ENCODE data around the gene GRIN3A. TPM values are rescaled to one million over a fixed set of nuclear protein-coding genes. Genes with fewer than 3 reads are reported as not detected.

GRIN3A gene
- total RNA-seq, 6 donors from 2014 or later, result 0.06 to 0.10 (median 0.07) TPM; not detected in 3

DNA sequence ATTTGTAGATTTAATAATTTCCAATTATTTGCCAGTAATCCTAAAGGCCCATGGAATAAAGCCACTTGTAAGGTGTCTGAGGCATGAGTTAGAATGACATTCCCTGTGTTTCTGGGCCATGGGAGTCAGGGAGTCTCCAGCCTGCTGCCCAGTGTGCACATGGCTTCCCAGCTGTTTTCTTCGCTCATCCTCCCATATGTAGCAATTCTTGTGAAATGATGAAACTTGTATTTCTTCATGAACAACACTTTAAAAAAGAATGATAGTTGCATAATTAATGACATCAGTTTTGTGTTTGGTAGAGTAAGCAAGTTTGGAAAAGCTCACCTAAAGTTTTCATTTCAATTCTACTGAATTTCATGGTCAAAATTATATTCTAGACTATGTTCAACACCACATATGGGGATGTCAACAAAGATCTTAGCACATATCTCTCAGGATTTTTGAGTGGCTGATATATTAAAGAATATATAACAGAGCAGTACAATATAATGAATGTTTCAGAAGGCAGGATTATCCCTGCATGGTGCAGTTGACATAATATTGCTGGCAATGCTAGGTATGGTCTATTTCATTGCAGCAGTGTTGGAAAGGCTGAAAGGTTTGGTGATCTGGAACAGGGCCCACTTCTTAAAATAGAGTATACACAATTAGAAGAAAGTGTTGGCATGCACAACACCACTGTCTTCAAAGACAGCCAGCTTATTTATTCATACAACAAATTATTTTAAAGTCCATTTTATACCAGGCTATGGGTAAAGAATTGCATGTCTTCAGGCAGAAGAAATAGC lies 44.7 kb downstream of the GRIN3A start:
- TF ChIP-seq POLR2AphosphoS5 (IDR thresholded peaks at IDR 0.05) (no peak), EP300 (IDR thresholded peaks at IDR 0.05) (no peak), POLR2A (IDR thresholded peaks at IDR 0.05) (no peak)
- TF ChIP-seq, protein P1, sequence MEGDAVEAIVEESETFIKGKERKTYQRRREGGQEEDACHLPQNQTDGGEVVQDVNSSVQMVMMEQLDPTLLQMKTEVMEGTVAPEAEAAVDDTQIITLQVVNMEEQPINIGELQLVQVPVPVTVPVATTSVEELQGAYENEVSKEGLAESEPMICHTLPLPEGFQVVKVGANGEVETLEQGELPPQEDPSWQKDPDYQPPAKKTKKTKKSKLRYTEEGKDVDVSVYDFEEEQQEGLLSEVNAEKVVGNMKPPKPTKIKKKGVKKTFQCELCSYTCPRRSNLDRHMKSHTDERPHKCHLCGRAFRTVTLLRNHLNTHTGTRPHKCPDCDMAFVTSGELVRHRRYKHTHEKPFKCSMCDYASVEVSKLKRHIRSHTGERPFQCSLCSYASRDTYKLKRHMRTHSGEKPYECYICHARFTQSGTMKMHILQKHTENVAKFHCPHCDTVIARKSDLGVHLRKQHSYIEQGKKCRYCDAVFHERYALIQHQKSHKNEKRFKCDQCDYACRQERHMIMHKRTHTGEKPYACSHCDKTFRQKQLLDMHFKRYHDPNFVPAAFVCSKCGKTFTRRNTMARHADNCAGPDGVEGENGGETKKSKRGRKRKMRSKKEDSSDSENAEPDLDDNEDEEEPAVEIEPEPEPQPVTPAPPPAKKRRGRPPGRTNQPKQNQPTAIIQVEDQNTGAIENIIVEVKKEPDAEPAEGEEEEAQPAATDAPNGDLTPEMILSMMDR (IDR thresholded peaks at IDR 0.05), result no peak
- Histone ChIP-seq H3K27me3 (no peaks in the 10 kb centered on the region), H3K4me3 (no peak overlapping the region), H3K27ac (no peak overlapping the region), H3K4me1 (no peaks in the 10 kb centered on the region), H3K9me3 (no peaks in the 10 kb centered on the region), H3K36me3 (no peaks in the 10 kb centered on the region)
- no peak for ATAC-seq (ENCODE audit: low FRiP score in 2 of 2)
- no peak for DNase-seq
- WGBS, 2 donors, result 38 to 72% methylated on average over 1 of the region's 1 CpG

DNA sequence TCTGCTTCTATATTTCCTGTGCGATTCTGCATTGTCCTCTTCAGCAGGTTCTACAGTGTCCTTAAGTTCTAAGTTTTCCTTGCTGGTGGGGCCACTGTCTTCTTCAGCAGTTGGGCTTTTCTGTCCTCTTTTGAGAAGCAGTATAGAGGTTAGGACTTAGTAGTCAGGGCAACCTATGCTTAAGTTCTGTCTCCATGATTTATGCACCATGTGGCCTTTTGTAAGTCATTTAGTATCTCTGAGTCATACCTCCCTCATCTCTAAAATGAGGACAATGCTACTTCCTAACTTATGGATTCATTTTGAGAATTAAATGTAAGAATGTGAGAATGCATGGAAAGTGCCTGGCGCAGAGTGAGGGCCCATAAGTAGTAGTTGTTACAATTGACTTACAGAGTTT lies 46.8 kb downstream of the GRIN3A start:
- H3K27ac ChIP-seq, result no peak overlapping the region
- 95 to 98% methylated on average over 2 of the region's 2 CpGs for WGBS, 2 donors
- ATAC-seq (ENCODE audit: low FRiP score in 2 of 2), result no peak

DNA sequence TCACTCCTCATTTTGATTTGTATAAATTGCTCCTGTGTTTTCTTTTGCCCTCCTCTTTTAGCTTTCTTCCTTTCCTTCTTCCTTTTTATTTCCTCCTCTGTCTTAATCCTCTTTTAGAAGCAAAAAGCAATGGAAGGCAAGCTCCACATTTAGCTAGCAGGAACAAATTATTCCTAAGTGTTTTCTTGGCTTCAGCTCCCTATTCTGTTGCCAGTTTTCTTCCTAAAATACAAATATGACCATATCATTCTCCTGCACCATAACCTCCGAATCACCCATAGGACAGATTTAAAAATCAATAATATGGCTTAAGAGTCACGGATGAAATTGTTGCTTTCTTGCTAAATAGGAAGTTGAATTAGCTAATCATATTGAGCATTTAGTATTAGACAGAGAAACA lies 49.4 kb downstream of the GRIN3A start:
- WGBS, 2 donors, result 55 to 56% methylated on average over 2 of the region's 2 CpGs
- H3K36me3 ChIP-seq, result no peaks in the 10 kb centered on the region
- no peak for DNase-seq
- no peak overlapping the region for H3K4me3 ChIP-seq
- H3K9me3 ChIP-seq, result no peaks in the 10 kb centered on the region
- H3K4me1 ChIP-seq, result no peaks in the 10 kb centered on the region
- H3K27ac ChIP-seq, result no peak overlapping the region
- no peak for ATAC-seq (ENCODE audit: low FRiP score in 2 of 2)
- H3K27me3 ChIP-seq, result no peaks in the 10 kb centered on the region
- TF ChIP-seq POLR2AphosphoS5 (IDR thresholded peaks at IDR 0.05) (no peak), POLR2A (IDR thresholded peaks at IDR 0.05) (no peak), EP300 (IDR thresholded peaks at IDR 0.05) (no peak)
- TF ChIP-seq, protein P1 (IDR thresholded peaks at IDR 0.05), result no peak

More for the DNA sequence above, 46.8 kb downstream of the GRIN3A start:
- H3K9me3 ChIP-seq, result no peaks in the 10 kb centered on the region
- H3K27me3 ChIP-seq, result no peaks in the 10 kb centered on the region
- no peaks in the 10 kb centered on the region for H3K36me3 ChIP-seq
- no peaks in the 10 kb centered on the region for H3K4me1 ChIP-seq
- no peak for DNase-seq
- TF ChIP-seq EP300 (IDR thresholded peaks at IDR 0.05), result no peak
- TF ChIP-seq, protein P1 (IDR thresholded peaks at IDR 0.05), result no peak
- no peak for TF ChIP-seq POLR2A (IDR thresholded peaks at IDR 0.05)
- TF ChIP-seq POLR2AphosphoS5 (IDR thresholded peaks at IDR 0.05), result no peak
- no peak overlapping the region for H3K4me3 ChIP-seq

DNA sequence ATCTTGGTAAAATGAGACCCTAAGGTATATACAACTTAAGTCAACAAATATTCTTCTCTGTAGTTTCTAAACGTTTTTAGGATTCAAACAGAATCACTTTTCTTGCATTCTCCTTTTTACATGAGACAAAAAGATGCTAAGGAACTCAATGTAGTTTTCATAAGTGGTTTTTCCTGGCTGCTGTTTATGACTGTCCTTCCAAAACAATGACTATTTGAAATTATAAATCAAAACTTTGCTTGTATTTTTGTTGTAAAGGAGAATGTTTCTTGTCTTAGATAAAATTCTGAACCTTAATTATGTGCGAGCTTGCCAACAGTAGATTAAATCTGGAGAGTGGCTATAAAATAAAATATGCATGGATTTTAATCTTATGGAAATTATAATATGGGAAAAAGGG lies 53.8 kb downstream of the GRIN3A start:
- Histone ChIP-seq H3K4me1 (no peaks in the 10 kb centered on the region), H3K27ac (no peak overlapping the region), H3K4me3 (no peak overlapping the region), H3K9me3 (no peaks in the 10 kb centered on the region), H3K36me3 (no peaks in the 10 kb centered on the region), H3K27me3 (no peaks in the 10 kb centered on the region)
- 56 to 65% methylated on average over 2 of the region's 2 CpGs for WGBS, 2 donors
- no peak for DNase-seq
- no peak for ATAC-seq (ENCODE audit: low FRiP score in 2 of 2)
- TF ChIP-seq POLR2A (IDR thresholded peaks at IDR 0.05) (no peak), POLR2AphosphoS5 (IDR thresholded peaks at IDR 0.05) (no peak), EP300 (IDR thresholded peaks at IDR 0.05) (no peak)
- TF ChIP-seq, protein P1 (IDR thresholded peaks at IDR 0.05), result no peak

DNA sequence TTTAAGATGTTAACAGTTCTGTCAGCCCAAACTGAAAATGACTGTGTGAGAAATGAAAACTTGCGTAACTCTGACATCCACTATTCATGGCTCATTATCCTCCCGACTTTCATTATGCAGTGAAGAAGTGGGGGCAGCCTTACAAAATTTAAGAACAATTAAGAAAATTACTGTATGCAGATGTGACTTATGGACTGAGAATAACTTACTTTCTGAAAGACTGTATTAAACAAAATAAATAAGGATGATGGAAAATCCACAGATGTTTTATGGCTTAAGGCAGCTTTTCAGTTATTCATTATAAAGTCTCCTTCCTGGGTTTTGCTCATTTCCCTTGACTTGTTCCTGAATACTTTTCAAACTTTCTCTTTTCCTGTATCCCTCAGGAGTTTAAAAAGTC lies 55.2 kb downstream of the GRIN3A start:
- no peak for DNase-seq
- Histone ChIP-seq H3K4me3 (no peak overlapping the region), H3K27ac (no peak overlapping the region), H3K27me3 (no peaks in the 10 kb centered on the region), H3K4me1 (no peaks in the 10 kb centered on the region), H3K36me3 (no peaks in the 10 kb centered on the region), H3K9me3 (no peaks in the 10 kb centered on the region)
- TF ChIP-seq POLR2AphosphoS5 (IDR thresholded peaks at IDR 0.05) (no peak), POLR2A (IDR thresholded peaks at IDR 0.05) (no peak), EP300 (IDR thresholded peaks at IDR 0.05) (no peak)
- TF ChIP-seq, protein P1 (IDR thresholded peaks at IDR 0.05), result no peak
- ATAC-seq (ENCODE audit: low FRiP score in 2 of 2), result no peak
- WGBS, 2 donors, result 69 to 75% methylated on average over 2 of the region's 2 CpGs
